ENCODE data around the gene CD84. TPM values are rescaled to one million over a fixed set of nuclear protein-coding genes. Genes with fewer than 3 reads are reported as not detected.

Gene CD84
- total RNA-seq, 2 experiments from 2014 or later: 22.2 to 23.4 TPM

DNA sequence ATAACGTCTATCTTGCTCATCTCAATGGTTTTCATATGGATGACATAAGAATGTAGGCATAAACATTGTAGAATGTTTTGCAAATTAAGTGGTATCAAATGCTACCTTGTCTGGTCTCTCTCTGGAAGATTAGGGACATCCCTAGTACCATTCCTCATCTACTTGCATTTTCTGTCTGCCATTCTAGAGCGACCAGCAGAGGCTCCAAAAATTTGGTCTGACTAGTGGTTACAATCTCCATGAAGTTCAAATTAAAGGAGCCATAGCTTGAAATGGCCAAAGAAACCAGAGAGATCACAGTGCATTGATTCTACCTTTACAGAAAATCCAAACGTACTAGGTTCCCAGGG is 1.1 kb downstream of the CD84 start:
- H3K9me2 ChIP-seq (ENCODE audit: insufficient read depth, low read length): no peaks in the 10 kb centered on the region
- peak overlapping the region; percentile 93; the same call in 1 of the 2 replicates for H2AFZ ChIP-seq (ENCODE audit: low read length)
- no peak for TF ChIP-seq EZH2phosphoT487 (IDR thresholded peaks at IDR 0.05; ENCODE audit: borderline replicate concordance, low read depth, low read length)
- TF ChIP-seq, protein P1, sequence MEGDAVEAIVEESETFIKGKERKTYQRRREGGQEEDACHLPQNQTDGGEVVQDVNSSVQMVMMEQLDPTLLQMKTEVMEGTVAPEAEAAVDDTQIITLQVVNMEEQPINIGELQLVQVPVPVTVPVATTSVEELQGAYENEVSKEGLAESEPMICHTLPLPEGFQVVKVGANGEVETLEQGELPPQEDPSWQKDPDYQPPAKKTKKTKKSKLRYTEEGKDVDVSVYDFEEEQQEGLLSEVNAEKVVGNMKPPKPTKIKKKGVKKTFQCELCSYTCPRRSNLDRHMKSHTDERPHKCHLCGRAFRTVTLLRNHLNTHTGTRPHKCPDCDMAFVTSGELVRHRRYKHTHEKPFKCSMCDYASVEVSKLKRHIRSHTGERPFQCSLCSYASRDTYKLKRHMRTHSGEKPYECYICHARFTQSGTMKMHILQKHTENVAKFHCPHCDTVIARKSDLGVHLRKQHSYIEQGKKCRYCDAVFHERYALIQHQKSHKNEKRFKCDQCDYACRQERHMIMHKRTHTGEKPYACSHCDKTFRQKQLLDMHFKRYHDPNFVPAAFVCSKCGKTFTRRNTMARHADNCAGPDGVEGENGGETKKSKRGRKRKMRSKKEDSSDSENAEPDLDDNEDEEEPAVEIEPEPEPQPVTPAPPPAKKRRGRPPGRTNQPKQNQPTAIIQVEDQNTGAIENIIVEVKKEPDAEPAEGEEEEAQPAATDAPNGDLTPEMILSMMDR (conservative IDR thresholded peaks at IDR 0.05; ENCODE audit: low read length): peak; percentile 58; the same call in 1 of the 2 replicates
- BruUV-seq (replicated peaks): no TSS peak
- peaks cover 59% of the 10 kb centered on the region for H3K4me1 ChIP-seq (ENCODE audit: insufficient read depth, low read length, poor library complexity, severe bottlenecking)
- intact Hi-C loops (cut with micrococcal nuclease; ENCODE audit: unreplicated experiment): no loop called here
- H3K9me3 ChIP-seq (ENCODE audit: low read length): peaks cover 2% of the 10 kb centered on the region; the same call in 1 of the 2 replicates
- H3K36me3 ChIP-seq (ENCODE audit: insufficient read depth, low read length): peaks cover 10% of the 10 kb centered on the region
- no peaks in the 10 kb centered on the region for H4K20me1 ChIP-seq (ENCODE audit: insufficient read depth, low read length)
- H3K4me2 ChIP-seq (ENCODE audit: low read length): peak overlapping the region; percentile 92
- peaks cover 52% of the 10 kb centered on the region for H3K79me2 ChIP-seq (ENCODE audit: insufficient read depth, low read depth, low read length)
- ChIA-PET POLR2A (interaction anchor here (0.5 to 4.2 kb wide), 14 partner anchors 10 to 148 kb away, joined by 3 to 23 read pairs (median 4); partner anchors contain the start of gene CD48), CTCF (ENCODE audit: unreplicated experiment) (interaction anchor here (0.6 to 0.9 kb wide), 3 partner anchors 25 to 112 kb away, joined by 3 read pairs; no protein-coding TSS in a partner anchor)
- peak overlapping the region; percentile 76 for H3K4me3 ChIP-seq (ENCODE audit: low read depth, low read length, poor library complexity, severe bottlenecking)
- H3K27ac ChIP-seq (ENCODE audit: low read depth, low read length, poor library complexity, severe bottlenecking): peak overlapping the region; percentile 79
- peak; percentile 71 for DNase-seq (ENCODE audit: low spot score)

DNA sequence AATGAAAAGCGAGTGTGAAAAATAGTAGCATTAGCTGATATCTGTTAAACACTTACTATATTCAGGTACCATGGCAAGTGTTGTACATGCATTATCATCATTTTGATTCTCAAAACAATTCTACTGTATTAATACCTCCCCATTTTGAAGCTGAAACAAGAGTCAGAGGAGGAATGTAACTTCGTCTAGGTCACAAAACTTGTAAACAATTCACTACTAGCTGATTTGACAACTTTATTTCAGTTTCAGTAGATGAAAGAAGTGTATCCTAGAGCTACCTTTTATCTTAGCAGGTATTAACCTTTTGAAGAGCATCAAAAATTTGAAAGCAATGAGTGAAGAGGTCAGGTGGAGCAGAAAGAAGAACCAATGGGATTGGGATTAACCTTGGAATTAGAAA is 1.6 kb downstream of the CD84 start:
- ChIA-PET POLR2A (interaction anchor here (0.6 to 4.2 kb wide), 11 partner anchors 9 to 148 kb away, joined by 3 to 23 read pairs (median 3); no protein-coding TSS in a partner anchor), CTCF (ENCODE audit: unreplicated experiment) (interaction anchor here (0.6 to 0.9 kb wide), 3 partner anchors 25 to 112 kb away, joined by 3 read pairs; no protein-coding TSS in a partner anchor)
- H3K36me3 ChIP-seq (ENCODE audit: insufficient read depth, low read length): peaks cover 14% of the 10 kb centered on the region
- H3K4me3 ChIP-seq (ENCODE audit: low read depth, low read length, poor library complexity, severe bottlenecking): peak overlapping the region; percentile 76
- peaks cover 59% of the 10 kb centered on the region for H3K4me1 ChIP-seq (ENCODE audit: insufficient read depth, low read length, poor library complexity, severe bottlenecking)
- peak overlapping the region; percentile 79 for H3K27ac ChIP-seq (ENCODE audit: low read depth, low read length, poor library complexity, severe bottlenecking)
- TF ChIP-seq EZH2phosphoT487 (IDR thresholded peaks at IDR 0.05; ENCODE audit: borderline replicate concordance, low read depth, low read length): no peak
- TF ChIP-seq, protein P1 (conservative IDR thresholded peaks at IDR 0.05; ENCODE audit: low read length): no peak
- H3K79me2 ChIP-seq (ENCODE audit: insufficient read depth, low read depth, low read length): peaks cover 52% of the 10 kb centered on the region
- intact Hi-C loops (cut with micrococcal nuclease; ENCODE audit: unreplicated experiment): no loop called here
- no peak overlapping the region for H2AFZ ChIP-seq (ENCODE audit: low read length)
- H3K4me2 ChIP-seq (ENCODE audit: low read length): peak overlapping the region; percentile 92
- H4K20me1 ChIP-seq (ENCODE audit: insufficient read depth, low read length): no peaks in the 10 kb centered on the region
- H3K9me2 ChIP-seq (ENCODE audit: insufficient read depth, low read length): no peaks in the 10 kb centered on the region
- H3K9me3 ChIP-seq (ENCODE audit: low read length): no peaks in the 10 kb centered on the region
- DNase-seq (ENCODE audit: low spot score): no peak
- no TSS peak for BruUV-seq (replicated peaks)

- Histone ChIP-seq H4K20me1 (ENCODE audit: insufficient read depth, low read length) (no peaks in the 10 kb centered on the region), H3K4me3 (ENCODE audit: low read depth, low read length, poor library complexity, severe bottlenecking) (peak overlapping the region; percentile 76), H3K36me3 (ENCODE audit: insufficient read depth, low read length) (peaks cover 22% of the 10 kb centered on the region), H2AFZ (ENCODE audit: low read length) (no peak overlapping the region), H3K9me2 (ENCODE audit: insufficient read depth, low read length) (no peaks in the 10 kb centered on the region), H3K9me3 (ENCODE audit: low read length) (no peaks in the 10 kb centered on the region), H3K27ac (ENCODE audit: low read depth, low read length, poor library complexity, severe bottlenecking) (peak overlapping the region; percentile 79), H3K4me1 (ENCODE audit: insufficient read depth, low read length, poor library complexity, severe bottlenecking) (peaks cover 59% of the 10 kb centered on the region), H3K4me2 (ENCODE audit: low read length) (peak overlapping the region; percentile 92), H3K79me2 (ENCODE audit: insufficient read depth, low read depth, low read length) (peaks cover 52% of the 10 kb centered on the region)
- POLR2A ChIA-PET: interaction anchor here (1.0 to 4.2 kb wide), 4 partner anchors 22 to 103 kb away, joined by 3 to 23 read pairs (median 5); no protein-coding TSS in a partner anchor
- CTCF ChIA-PET (ENCODE audit: unreplicated experiment): no interaction called here
- intact Hi-C loops (cut with micrococcal nuclease; ENCODE audit: unreplicated experiment): no loop called here
- DNase-seq (ENCODE audit: low spot score): no peak
- no TSS peak for BruUV-seq (replicated peaks)
- TF ChIP-seq, protein P1 (conservative IDR thresholded peaks at IDR 0.05; ENCODE audit: low read length): no peak
- TF ChIP-seq EZH2phosphoT487 (IDR thresholded peaks at IDR 0.05; ENCODE audit: borderline replicate concordance, low read depth, low read length): no peak
Observed at GRCh38 chr1:160576884-160577283, 2.4 kb downstream of the CD84 start.

Measured in OCI-LY7 (cell line).